Gastroesophageal sphincter (tissue), 4 donors: ENCODE measurements around the gene ZC3H12D. TPM values are rescaled to one million over a fixed set of nuclear protein-coding genes. Genes with fewer than 3 reads are reported as not detected.

Experiments
- ATAC-seq: fragments of 150-250 bp; one replicate; pipeline ENCODE4 v1.9.1; 2016; ENCODE audit warnings: mild to moderate bottlenecking, moderate library complexity
- H3K27ac ChIP-seq, 4 donors: fragments of 200-600 bp; sonication (generic) in 3 of 4; 1 replicate in 3 of 4; 2 replicates in 1 of 4; pipeline ENCODE4 v1.5.1; 2016 to 2019
- H3K27me3 ChIP-seq: fragments of 200-600 bp; sonication (generic); one replicate; pipeline ENCODE4 v1.5.1; 2019
- H3K36me3 ChIP-seq, 2 donors: fragments of 200-600 bp; sonication (generic); one replicate each; pipeline ENCODE4 v1.5.1; 2019; ENCODE audit warnings: control low read depth in 1 of 2
- H3K4me1 ChIP-seq, 3 donors: fragments of 200-600 bp; sonication (generic); 1 replicate in 2 of 3; 2 replicates in 1 of 3; pipeline ENCODE4 v1.5.1; 2016 to 2019; ENCODE audit warnings: control low read depth in 2 of 3
- H3K4me3 ChIP-seq, 2 donors: fragments of 200-600 bp; sonication (generic); one replicate each; pipeline ENCODE4 v1.5.1; 2019; ENCODE audit warnings: mild to moderate bottlenecking in 1 of 2, moderate library complexity in 1 of 2
- H3K9me3 ChIP-seq, 3 donors: fragments of 200-600 bp; sonication (generic); one replicate each; pipeline ENCODE4 v1.5.1; 2017 to 2019; ENCODE audit warnings: control low read depth in 2 of 3
- CTCF ChIP-seq, 4 experiments: fragments of 200-600 bp in 2 of 4; fragments of 450-650 bp in 2 of 4; sonication (generic) in 1 of 4; IDR thresholded peaks; one replicate each; pipeline ENCODE4 v1.5.1; 2017 to 2019; ENCODE audit warnings: antibody characterized with exemption in 4 of 4, mild to moderate bottlenecking in 2 of 4, moderate library complexity in 2 of 4
- EP300 ChIP-seq: sonication (generic); formaldehyde crosslinking; IDR thresholded peaks from one replicate; pipeline ENCODE4 v1.6.1; 2017; ENCODE audit warnings: antibody characterized with exemption, mild to moderate bottlenecking
- POLR2A ChIP-seq, 2 donors: fragments of 450-650 bp; IDR thresholded peaks; one replicate each; pipeline ENCODE4 v1.6.1; 2017; ENCODE audit warnings: antibody characterized with exemption in 2 of 2, mild to moderate bottlenecking in 2 of 2, moderate library complexity in 1 of 2
- POLR2AphosphoS5 ChIP-seq: sonication (generic); formaldehyde crosslinking; IDR thresholded peaks from one replicate; pipeline ENCODE4 v1.6.1; 2017; ENCODE audit warnings: antibody characterized with exemption
- WGBS, 2 donors: methylation state at CpG; one replicate each; pipeline ENCODE4 v1.1.5; 2018; ENCODE audit warnings: low coverage in 1 of 2; 5-methylcytosine and 5-hydroxymethylcytosine counted together
- total RNA-seq, 4 donors: library from RNA; depleted of rRNA; stranded (reverse); fragments of >200 nt; gene quantifications; one replicate each; pipeline ENCODE4 v1.1.0, GENCODE V29; 2016

ZC3H12D gene
- total RNA-seq, 4 donors from 2014 or later, result 0.78 to 1.9 (median 1.1) TPM

- no peak overlapping the region for H3K27ac ChIP-seq
- no peaks in the 10 kb centered on the region for H3K36me3 ChIP-seq
- no peaks in the 10 kb centered on the region for H3K9me3 ChIP-seq
- H3K4me1 ChIP-seq, result no peaks in the 10 kb centered on the region
- ATAC-seq, result no peak
- 60 to 89% methylated on average over 8 of the region's 21 CpGs for WGBS, 2 donors
- no peak overlapping the region for H3K4me3 ChIP-seq
- peaks cover 3% of the 10 kb centered on the region for H3K27me3 ChIP-seq
- TF ChIP-seq POLR2AphosphoS5 (no peak), EP300 (no peak), POLR2A (IDR thresholded peaks at IDR 0.05) (no peak), CTCF (IDR thresholded peaks at IDR 0.05) (no peak)
Observed at GRCh38 chr6:149473080-149474052, 11.4 kb downstream of the ZC3H12D start.

GRCh38 chr6:149472241-149472640 is 12.6 kb downstream of the ZC3H12D start:
- no peak overlapping the region for H3K4me3 ChIP-seq
- TF ChIP-seq POLR2AphosphoS5 (no peak), POLR2A (IDR thresholded peaks at IDR 0.05) (no peak), CTCF (IDR thresholded peaks at IDR 0.05) (no peak), EP300 (no peak)
- peaks cover 3% of the 10 kb centered on the region for H3K27me3 ChIP-seq
- 92 to 100% methylated on average over 1 to 5 of the region's 5 CpGs for WGBS, 2 donors
- no peaks in the 10 kb centered on the region for H3K9me3 ChIP-seq
- no peak overlapping the region for H3K27ac ChIP-seq
- H3K36me3 ChIP-seq, result no peaks in the 10 kb centered on the region
- ATAC-seq, result no peak
- H3K4me1 ChIP-seq, result no peaks in the 10 kb centered on the region

GRCh38 chr6:149471801-149472200 is 13.0 kb downstream of the ZC3H12D start:
- H3K4me3 ChIP-seq, result no peak overlapping the region
- no peaks in the 10 kb centered on the region for H3K4me1 ChIP-seq
- TF ChIP-seq POLR2AphosphoS5, result no peak
- no peak for TF ChIP-seq POLR2A (IDR thresholded peaks at IDR 0.05)
- H3K36me3 ChIP-seq, result no peaks in the 10 kb centered on the region
- no peaks in the 10 kb centered on the region for H3K9me3 ChIP-seq
- no peak for ATAC-seq
- peaks cover 3% of the 10 kb centered on the region for H3K27me3 ChIP-seq
- no peak overlapping the region for H3K27ac ChIP-seq
- 67 to 73% methylated on average over 2 to 3 of the region's 3 CpGs for WGBS, 2 donors

GRCh38 chr6:149470948-149471347 is 13.9 kb downstream of the ZC3H12D start:
- no peak for ATAC-seq

GRCh38 chr6:149468179-149468578 is 16.6 kb downstream of the ZC3H12D start:
- ATAC-seq, result no peak
- WGBS, 2 donors, result no CpG with 5 or more reads among the region's 2 CpGs
- Histone ChIP-seq H3K9me3 (no peaks in the 10 kb centered on the region), H3K4me1 (peaks cover 0 to 13% (median 0%) of the 10 kb centered on the region in 3 donors), H3K4me3 (no peak overlapping the region), H3K27ac (no peak overlapping the region), H3K36me3 (no peaks in the 10 kb centered on the region), H3K27me3 (peaks cover 3% of the 10 kb centered on the region)
- TF ChIP-seq CTCF (IDR thresholded peaks at IDR 0.05), result no peak
- TF ChIP-seq EP300, result no peak

More at GRCh38 chr6:149470948-149471347, 13.9 kb downstream of the ZC3H12D start:
- Histone ChIP-seq H3K4me1 (no peaks in the 10 kb centered on the region), H3K36me3 (no peaks in the 10 kb centered on the region), H3K27ac (no peak overlapping the region), H3K9me3 (no peaks in the 10 kb centered on the region), H3K27me3 (peaks cover 3% of the 10 kb centered on the region), H3K4me3 (no peak overlapping the region)
- TF ChIP-seq CTCF (IDR thresholded peaks at IDR 0.05) (no peak), EP300 (no peak), POLR2A (IDR thresholded peaks at IDR 0.05) (no peak), POLR2AphosphoS5 (no peak)
- WGBS, 2 donors, result 83 to 90% methylated on average over 1 to 2 of the region's 2 CpGs
